Psoas muscle (tissue), 8 donors: ENCODE data around the gene DNAJC1. TPM values are rescaled to one million over a fixed set of nuclear protein-coding genes. Genes with fewer than 3 reads are reported as not detected.

Experiments
- ATAC-seq, 4 donors: fragments of 200-7000 bp; cut with Tn5 transposase; one replicate each; pipeline ENCODE4 v1.9.1; 2020; ENCODE audit warnings: moderate library complexity in 3 of 4, mild to moderate bottlenecking in 2 of 4
- DNase-seq, 2 donors: peaks; one replicate each; pipeline ENCODE4 v3.0.0-alpha.2; 2020
- H3K27ac ChIP-seq: fragments of 200-600 bp; one replicate; pipeline ENCODE4 v1.8.0; 2022
- H3K27me3 ChIP-seq, 3 donors: fragments of 200-600 bp in 1 of 3; one replicate each; pipeline versions ENCODE4 v1.6.1 to v1.8.0; 2013 to 2022; ENCODE audit warnings: low read length in 2 of 3, mild to moderate bottlenecking in 2 of 3, moderate library complexity in 1 of 3; ENCODE audit not compliant: insufficient read depth in 3 of 3
- H3K36me3 ChIP-seq, 2 donors: fragments of 200-600 bp in 1 of 2; one replicate each; pipeline versions ENCODE4 v1.6.1 to v1.8.0; 2013 to 2022; ENCODE audit warnings: low read depth in 1 of 2, mild to moderate bottlenecking in 1 of 2, moderate library complexity in 1 of 2; ENCODE audit not compliant: insufficient read depth in 1 of 2
- H3K4me1 ChIP-seq: fragments of 200-600 bp; one replicate; pipeline ENCODE4 v1.8.0; 2022
- H3K4me3 ChIP-seq: fragments of 200-600 bp; one replicate; pipeline ENCODE4 v1.8.0; 2022; ENCODE audit warnings: mild to moderate bottlenecking
- H3K9me3 ChIP-seq: fragments of 200-600 bp; one replicate; pipeline ENCODE4 v1.8.0; 2022
- CTCF ChIP-seq: fragments of 200-600 bp; IDR thresholded peaks from one replicate; pipeline ENCODE4 v1.8.0; 2022; ENCODE audit warnings: antibody characterized with exemption
- WGBS, 3 donors: extraction: QIAGEN DNeasy Blood & Tissue Kit; methylation state at CpG; one replicate each; pipeline versions ENCODE4 v1.1.6 to v1.1.7; 2013; 5-methylcytosine and 5-hydroxymethylcytosine counted together
- intact Hi-C, 2 donors: fragments of 100-400 bp; cut with DNase I; formaldehyde crosslinking; loops; one replicate each; pipeline versions ENCODE4 v1.11.0 to v1.14.2; 2022
- polyA plus RNA-seq, 3 donors: library from polyadenylated mRNA; stranded (reverse); fragments of 200-250 nt; gene quantifications; one replicate each; pipeline ENCODE4 v1.2.3, GENCODE V29; 2013
- total RNA-seq, 4 donors: library from RNA; stranded (reverse); fragmentation: NEBNext Ultra II Directional in 2 of 4; extraction: Animal tissue kit (Norgen Biotek cat#: 25700) in 2 of 4; gene quantifications; one replicate each; pipeline versions ENCODE4 v1.2.1 to v1.2.4, GENCODE V29; 2021 to 2023
- donor health status: healthy with polysubstance abuse.
- donor health status: DM: no; HTN: no; CAD: no; lungs with moderate emphysema.
- donor health status: Bipolar disorder and iron deficiency.
- donor health status: healthy.
- donor health status: DM: yes; HTN: yes; CAD: no.
- donor health status: DM: no; HTN: no; CAD: no.
- donor health status: DM: no; HTN: no; CAD: no.
- donor health status: DM: yes; HTN: yes; CAD: no.

Gene DNAJC1
- total and polyA plus RNA-seq, 7 donors, result 6.7 to 21.5 (median 13.2) TPM

DNA sequence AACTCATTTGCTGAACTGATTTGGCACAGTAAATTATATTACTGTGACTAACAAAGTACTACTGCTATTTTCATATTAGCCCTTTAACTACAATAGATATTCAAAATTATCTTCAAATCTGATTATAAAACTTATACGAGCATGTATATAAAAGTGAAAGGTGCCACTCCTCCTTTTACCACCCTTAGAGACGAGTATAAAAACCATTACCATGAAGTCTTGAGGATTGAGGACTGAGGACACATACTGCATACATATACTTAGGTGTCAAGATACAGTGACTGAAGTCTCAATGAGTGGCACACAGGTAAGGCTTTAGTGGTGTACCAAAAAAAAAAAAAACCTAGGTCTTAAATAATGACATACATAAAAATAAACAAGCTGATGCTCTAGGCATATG, 98.6 kb downstream of the DNAJC1 start:
- no peak for TF ChIP-seq CTCF
- H3K27me3 ChIP-seq, result no peaks in the 10 kb centered on the region
- H3K36me3 ChIP-seq, result peaks cover 0 to 30% of the 10 kb centered on the region in 2 donors
- WGBS, 3 donors, result 94 to 97% (median 96%) methylated on average over 2 of the region's 2 CpGs
- no peaks in the 10 kb centered on the region for H3K4me1 ChIP-seq
- H3K4me3 ChIP-seq, result no peak overlapping the region
- no peak for DNase-seq
- no peak for ATAC-seq
- H3K9me3 ChIP-seq, result no peaks in the 10 kb centered on the region
- no peak overlapping the region for H3K27ac ChIP-seq
- intact Hi-C loops, result no loop called here

DNA sequence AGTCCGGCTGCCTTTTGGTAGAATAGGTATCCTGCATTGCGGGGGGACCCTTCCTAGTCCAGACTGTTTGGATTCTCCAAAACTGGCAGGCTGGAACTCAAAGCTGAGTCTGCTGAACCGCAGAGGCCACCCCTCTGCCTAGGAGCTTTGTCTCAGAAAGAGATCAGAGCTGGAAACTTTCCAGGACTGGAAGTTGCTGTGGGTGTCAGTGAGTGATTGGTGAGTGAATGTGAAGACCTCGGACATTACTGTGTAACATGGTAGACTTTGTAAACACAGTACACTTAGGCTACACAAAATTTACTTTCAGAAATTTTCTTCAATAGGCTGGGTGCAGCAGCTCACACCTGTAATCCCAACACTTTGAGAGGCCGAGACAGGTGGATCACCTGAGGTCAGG, 103.8 kb downstream of the DNAJC1 start:
- 95 to 97% (median 95%) methylated on average over 5 of the region's 5 CpGs for WGBS, 3 donors
- H3K4me3 ChIP-seq, result no peak overlapping the region
- no peaks in the 10 kb centered on the region for H3K4me1 ChIP-seq
- DNase-seq (no peak), ATAC-seq (no peak)
- H3K27me3 ChIP-seq, result no peaks in the 10 kb centered on the region
- peaks cover 0 to 29% of the 10 kb centered on the region in 2 donors for H3K36me3 ChIP-seq
- H3K27ac ChIP-seq, result no peak overlapping the region
- intact Hi-C loops, result no loop called here
- no peaks in the 10 kb centered on the region for H3K9me3 ChIP-seq
- no peak for TF ChIP-seq CTCF

- intact Hi-C loops, result no loop called here
These were observed 107.6 kb downstream of the DNAJC1 start for GRCh38 chr10:21895932-21896331.

GRCh38 chr10:21894648-21895342, 108.7 kb downstream of the DNAJC1 start:
- DNase-seq, result no peak
- Histone ChIP-seq H3K4me3 (no peak overlapping the region), H3K27me3 (no peaks in the 10 kb centered on the region), H3K27ac (no peak overlapping the region), H3K4me1 (no peaks in the 10 kb centered on the region), H3K9me3 (peaks cover 23% of the 10 kb centered on the region), H3K36me3 (peaks cover 3% of the 10 kb centered on the region in 2 donors)
- TF ChIP-seq CTCF, result no peak
- ATAC-seq, result no peak
- WGBS, 3 donors, result 94 to 96% (median 95%) methylated on average over 4 of the region's 4 CpGs
- intact Hi-C loops, result no loop called here

More at GRCh38 chr10:21895932-21896331, 107.6 kb downstream of the DNAJC1 start:
- Histone ChIP-seq H3K27me3 (no peaks in the 10 kb centered on the region), H3K36me3 (peaks cover 0 to 7% of the 10 kb centered on the region in 2 donors), H3K27ac (no peak overlapping the region), H3K9me3 (peaks cover 23% of the 10 kb centered on the region), H3K4me3 (no peak overlapping the region), H3K4me1 (no peaks in the 10 kb centered on the region)
- no peak for TF ChIP-seq CTCF
- 89 to 100% (median 95%) methylated on average over 1 of the region's 1 CpG for WGBS, 3 donors
- DNase-seq, result no peak
- no peak for ATAC-seq

GRCh38 chr10:21891439-21891838, 112.1 kb downstream of the DNAJC1 start:
- H3K4me3 ChIP-seq, result no peak overlapping the region
- TF ChIP-seq CTCF, result no peak
- no peak overlapping the region for H3K27ac ChIP-seq
- ATAC-seq (no peak), DNase-seq (no peak)
- H3K27me3 ChIP-seq, result no peaks in the 10 kb centered on the region
- WGBS, 3 donors, result 93% methylated on average over 3 of the region's 3 CpGs
- H3K9me3 ChIP-seq, result peaks cover 27% of the 10 kb centered on the region
- no peaks in the 10 kb centered on the region for H3K4me1 ChIP-seq
- peaks cover 0 to 3% of the 10 kb centered on the region in 2 donors for H3K36me3 ChIP-seq
- intact Hi-C loops, result no loop called here
